OCI-LY1 (cell line): ENCODE data around the gene SH3BP4.

Source experiments
- H2AFZ ChIP-seq: fragments of 200-600 bp; sonication (generic), shearing (Covaris generic); 2 replicates; pipeline ENCODE4 v1.6.0; 2014; ENCODE audit warnings: antibody characterized with exemption, mild to moderate bottlenecking, low read length
- H3F3A ChIP-seq: fragments of 200-600 bp; sonication (generic), shearing (Covaris generic); 2 replicates; pipeline ENCODE4 v1.6.0; 2014; ENCODE audit warnings: mild to moderate bottlenecking, antibody characterized with exemption, low read length, moderate library complexity; ENCODE audit not compliant: insufficient read depth
- H3K27ac ChIP-seq: fragments of 200-600 bp; sonication (generic); 2 replicates; pipeline ENCODE4 v1.5.1; 2014; ENCODE audit warnings: low read length, mixed run types, mild to moderate bottlenecking, low read depth; ENCODE audit not compliant: poor library complexity, severe bottlenecking
- H3K27me3 ChIP-seq: fragments of 200-600 bp; sonication (generic); 2 replicates; pipeline ENCODE4 v1.6.0; 2014; ENCODE audit warnings: antibody characterized with exemption, mild to moderate bottlenecking, low read length, moderate library complexity; ENCODE audit not compliant: insufficient read depth
- H3K36me3 ChIP-seq: fragments of 200-600 bp; sonication (generic); 2 replicates; pipeline ENCODE4 v1.6.1; 2014; ENCODE audit warnings: mild to moderate bottlenecking, antibody characterized with exemption, low read length, moderate library complexity, mixed read lengths; ENCODE audit not compliant: insufficient read depth
- H3K4me1 ChIP-seq: fragments of 200-600 bp; sonication (generic); 2 replicates; pipeline ENCODE4 v1.5.1; 2014; ENCODE audit warnings: mild to moderate bottlenecking, low read length, moderate library complexity; ENCODE audit not compliant: insufficient read depth, severe bottlenecking
- H3K4me2 ChIP-seq: fragments of 200-600 bp; sonication (generic), shearing (Covaris generic); 2 replicates; pipeline ENCODE4 v1.6.1; 2014; ENCODE audit warnings: low read length
- H3K4me3 ChIP-seq: fragments of 200-600 bp; sonication (generic); 2 replicates; pipeline ENCODE4 v1.5.1; 2014; ENCODE audit warnings: low read length, low read depth, mild to moderate bottlenecking, mixed read lengths; ENCODE audit not compliant: poor library complexity, severe bottlenecking
- H3K79me2 ChIP-seq: fragments of 200-600 bp; shearing (Covaris generic); 2 replicates; pipeline ENCODE4 v1.6.1; 2016; ENCODE audit warnings: mixed run types, low read length, mixed read lengths; ENCODE audit not compliant: insufficient read depth
- H3K9ac ChIP-seq: fragments of 200-600 bp; sonication (generic), shearing (Covaris generic); 2 replicates; pipeline ENCODE4 v1.6.1; 2014; ENCODE audit warnings: mild to moderate bottlenecking, low read length, mixed read lengths
- H3K9me2 ChIP-seq: fragments of 200-600 bp; sonication (generic), shearing (Covaris generic); 2 replicates; pipeline ENCODE4 v1.6.1; 2014; ENCODE audit warnings: low read depth, mild to moderate bottlenecking, low read length, mixed read lengths
- H3K9me3 ChIP-seq: fragments of 200-600 bp; shearing (Covaris generic); 2 replicates; pipeline ENCODE4 v1.6.1; 2014; ENCODE audit warnings: low read length, mixed read lengths
- H4K20me1 ChIP-seq: fragments of 200-600 bp; sonication (generic), shearing (Covaris generic); 2 replicates; pipeline ENCODE4 v1.6.0; 2016; ENCODE audit warnings: mild to moderate bottlenecking, low read length; ENCODE audit not compliant: insufficient read depth
- EZH2 ChIP-seq: fragments of 200-600 bp; sonication (generic), shearing (Covaris generic); IDR thresholded peaks from 2 replicates; pipeline ENCODE4 v1.8.0; 2017; ENCODE audit warnings: borderline replicate concordance, mixed run types, mild to moderate bottlenecking, antibody characterized with exemption, low read length, moderate library complexity, mixed read lengths
- TF ChIP-seq, protein P1 (sequence below): fragments of 200-600 bp; sonication (generic), shearing (Covaris generic); IDR thresholded peaks from 2 replicates; pipeline ENCODE4 v1.5.1; 2017; ENCODE audit warnings: mild to moderate bottlenecking, antibody characterized with exemption, low read length, moderate library complexity, mixed read lengths

Gene SH3BP4

GRCh38 chr2:235095569-235095968, 143.8 kb downstream of the SH3BP4 start:
- H3K9me3 ChIP-seq, result no peaks in the 10 kb centered on the region
- no peaks in the 10 kb centered on the region for H4K20me1 ChIP-seq
- no peaks in the 10 kb centered on the region for H3K27me3 ChIP-seq
- H3K27ac ChIP-seq, result no peak overlapping the region
- TF ChIP-seq, protein P1, sequence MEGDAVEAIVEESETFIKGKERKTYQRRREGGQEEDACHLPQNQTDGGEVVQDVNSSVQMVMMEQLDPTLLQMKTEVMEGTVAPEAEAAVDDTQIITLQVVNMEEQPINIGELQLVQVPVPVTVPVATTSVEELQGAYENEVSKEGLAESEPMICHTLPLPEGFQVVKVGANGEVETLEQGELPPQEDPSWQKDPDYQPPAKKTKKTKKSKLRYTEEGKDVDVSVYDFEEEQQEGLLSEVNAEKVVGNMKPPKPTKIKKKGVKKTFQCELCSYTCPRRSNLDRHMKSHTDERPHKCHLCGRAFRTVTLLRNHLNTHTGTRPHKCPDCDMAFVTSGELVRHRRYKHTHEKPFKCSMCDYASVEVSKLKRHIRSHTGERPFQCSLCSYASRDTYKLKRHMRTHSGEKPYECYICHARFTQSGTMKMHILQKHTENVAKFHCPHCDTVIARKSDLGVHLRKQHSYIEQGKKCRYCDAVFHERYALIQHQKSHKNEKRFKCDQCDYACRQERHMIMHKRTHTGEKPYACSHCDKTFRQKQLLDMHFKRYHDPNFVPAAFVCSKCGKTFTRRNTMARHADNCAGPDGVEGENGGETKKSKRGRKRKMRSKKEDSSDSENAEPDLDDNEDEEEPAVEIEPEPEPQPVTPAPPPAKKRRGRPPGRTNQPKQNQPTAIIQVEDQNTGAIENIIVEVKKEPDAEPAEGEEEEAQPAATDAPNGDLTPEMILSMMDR, result no peak
- no peak for TF ChIP-seq EZH2
- no peaks in the 10 kb centered on the region for H3F3A ChIP-seq
- H3K9me2 ChIP-seq, result no peaks in the 10 kb centered on the region
- H3K4me2 ChIP-seq, result no peak overlapping the region
- H3K4me3 ChIP-seq, result no peak overlapping the region
- no peak overlapping the region for H2AFZ ChIP-seq
- H3K79me2 ChIP-seq, result no peaks in the 10 kb centered on the region
- H3K9ac ChIP-seq, result no peak overlapping the region
- no peaks in the 10 kb centered on the region for H3K36me3 ChIP-seq
- H3K4me1 ChIP-seq, result no peaks in the 10 kb centered on the region

GRCh38 chr2:235096447-235096846, 144.6 kb downstream of the SH3BP4 start:
- H3K27me3 ChIP-seq, result no peaks in the 10 kb centered on the region
- no peaks in the 10 kb centered on the region for H4K20me1 ChIP-seq
- no peaks in the 10 kb centered on the region for H3K9me3 ChIP-seq
- H3K4me3 ChIP-seq, result no peak overlapping the region
- no peaks in the 10 kb centered on the region for H3K79me2 ChIP-seq
- H3K36me3 ChIP-seq, result no peaks in the 10 kb centered on the region
- H3K27ac ChIP-seq, result no peak overlapping the region
- H2AFZ ChIP-seq, result no peak overlapping the region
- H3K4me1 ChIP-seq, result no peaks in the 10 kb centered on the region
- H3K9ac ChIP-seq, result no peak overlapping the region
- H3F3A ChIP-seq, result no peaks in the 10 kb centered on the region
- no peak overlapping the region for H3K4me2 ChIP-seq
- TF ChIP-seq, protein P1, result no peak
- no peak for TF ChIP-seq EZH2
- H3K9me2 ChIP-seq, result no peaks in the 10 kb centered on the region

DNA sequence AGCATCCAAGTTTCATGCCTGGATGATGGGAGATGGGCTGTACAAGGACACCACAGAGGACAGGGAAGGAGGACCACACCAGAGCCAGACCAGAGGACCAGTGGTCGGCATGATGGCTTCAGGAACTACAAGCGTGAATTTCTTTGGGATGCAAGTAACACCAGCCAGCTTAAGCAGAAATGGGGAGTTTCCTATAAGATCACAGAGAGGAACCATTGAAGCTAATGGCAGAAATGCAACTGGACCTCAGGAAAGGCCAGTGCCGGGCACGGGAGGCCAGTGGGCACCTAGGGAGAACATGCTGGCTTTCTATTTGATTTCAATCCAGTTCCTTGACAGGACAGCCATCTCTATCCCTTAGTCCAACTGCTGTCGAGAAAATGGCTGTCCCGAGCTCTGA, 145.4 kb downstream of the SH3BP4 start:
- Histone ChIP-seq H4K20me1 (no peaks in the 10 kb centered on the region), H3K27ac (no peak overlapping the region), H3K79me2 (no peaks in the 10 kb centered on the region), H3K9me3 (no peaks in the 10 kb centered on the region), H3K27me3 (no peaks in the 10 kb centered on the region), H3K4me3 (no peak overlapping the region), H3F3A (no peaks in the 10 kb centered on the region), H3K9ac (no peak overlapping the region), H2AFZ (no peak overlapping the region), H3K4me1 (no peaks in the 10 kb centered on the region), H3K4me2 (no peak overlapping the region), H3K36me3 (no peaks in the 10 kb centered on the region), H3K9me2 (no peaks in the 10 kb centered on the region)
- TF ChIP-seq EZH2, result no peak
- TF ChIP-seq, protein P1, result no peak
